MM.1S (cell line): ENCODE measurements around the gene CYP2E1.
"Not testable (repeated sequence)": the region's sequence is repeated elsewhere in the genome, so short reads cannot be mapped to it uniquely, and the experiment has no call there.

Experiments
- DNase-seq: peaks from one replicate; pipeline ENCODE4 v3.0.0-alpha.2; 2015
- H2AFZ ChIP-seq: fragments of 300-600 bp; sonication (generic); 2 replicates; pipeline ENCODE4 v1.6.0; 2016; ENCODE audit warnings: antibody characterized with exemption, low read length
- H3F3A ChIP-seq: fragments of 300-600 bp; sonication (generic); 2 replicates; pipeline ENCODE4 v1.6.1; 2016; ENCODE audit warnings: mild to moderate bottlenecking, antibody characterized with exemption, low read length, moderate library complexity, mixed read lengths; ENCODE audit not compliant: insufficient read depth
- H3K27ac ChIP-seq: fragments of 300-600 bp; sonication (generic); 2 replicates; pipeline ENCODE4 v1.5.1; 2016; ENCODE audit warnings: mild to moderate bottlenecking, low read length
- H3K27me3 ChIP-seq: fragments of 300-600 bp; sonication (generic); replicated peaks from 2 replicates; pipeline ENCODE4 v1.6.0; 2016; ENCODE audit warnings: low read length; ENCODE audit not compliant: insufficient read depth
- H3K36me3 ChIP-seq: fragments of 300-600 bp; sonication (generic); replicated peaks from 2 replicates; pipeline ENCODE4 v1.6.1; 2016; ENCODE audit warnings: mild to moderate bottlenecking, low read length, mixed read lengths; ENCODE audit not compliant: insufficient read depth
- H3K4me1 ChIP-seq: fragments of 300-600 bp; sonication (generic); 2 replicates; pipeline ENCODE4 v1.6.1; 2016; ENCODE audit warnings: low read length, mixed read lengths
- H3K4me2 ChIP-seq: fragments of 300-600 bp; sonication (generic); 2 replicates; pipeline ENCODE4 v1.6.0; 2016; ENCODE audit warnings: low read depth, low read length
- H3K4me3 ChIP-seq: fragments of 300-600 bp; sonication (generic); 2 replicates; pipeline ENCODE4 v1.5.1; 2016; ENCODE audit warnings: low read length, mixed read lengths
- H3K79me2 ChIP-seq: fragments of 300-600 bp; sonication (generic); 2 replicates; pipeline ENCODE4 v1.6.1; 2016; ENCODE audit warnings: mixed run types, low read length, mixed read lengths
- H3K9ac ChIP-seq: fragments of 300-600 bp; sonication (generic); 2 replicates; pipeline ENCODE4 v1.6.1; 2016; ENCODE audit warnings: low read length, mixed read lengths
- H3K9me2 ChIP-seq: fragments of 300-600 bp; sonication (generic); replicated peaks from 2 replicates; pipeline ENCODE4 v1.6.1; 2016; ENCODE audit warnings: mild to moderate bottlenecking, low read length, mixed read lengths; ENCODE audit not compliant: insufficient read depth
- H3K9me3 ChIP-seq: fragments of 300-600 bp; sonication (generic); replicated peaks from 2 replicates; pipeline ENCODE4 v1.6.1; 2016; ENCODE audit warnings: mild to moderate bottlenecking, low read length, mixed read lengths; ENCODE audit not compliant: insufficient read depth
- H4K20me1 ChIP-seq: fragments of 300-600 bp; sonication (generic); 2 replicates; pipeline ENCODE4 v1.6.1; 2016; ENCODE audit warnings: mild to moderate bottlenecking, low read length, moderate library complexity, mixed read lengths; ENCODE audit not compliant: insufficient read depth
- EZH2 ChIP-seq: fragments of 300-600 bp; sonication (generic); optimal IDR thresholded peaks from 2 replicates; pipeline ENCODE3; 2017; ENCODE audit warnings: low read depth, mild to moderate bottlenecking, antibody characterized with exemption, low read length, mixed read lengths
- EZH2phosphoT487 ChIP-seq: fragments of 300-600 bp; sonication (generic); IDR thresholded peaks from 2 replicates; pipeline ENCODE4 v1.6.1; 2018; ENCODE audit warnings: antibody characterized with exemption, low read length
- TF ChIP-seq, protein P1 (sequence below): fragments of 300-600 bp; sonication (generic); IDR thresholded peaks from 2 replicates; pipeline ENCODE4 v1.5.1; 2016; ENCODE audit warnings: antibody characterized with exemption, low read length, mixed read lengths

The CYP2E1 gene

DNA sequence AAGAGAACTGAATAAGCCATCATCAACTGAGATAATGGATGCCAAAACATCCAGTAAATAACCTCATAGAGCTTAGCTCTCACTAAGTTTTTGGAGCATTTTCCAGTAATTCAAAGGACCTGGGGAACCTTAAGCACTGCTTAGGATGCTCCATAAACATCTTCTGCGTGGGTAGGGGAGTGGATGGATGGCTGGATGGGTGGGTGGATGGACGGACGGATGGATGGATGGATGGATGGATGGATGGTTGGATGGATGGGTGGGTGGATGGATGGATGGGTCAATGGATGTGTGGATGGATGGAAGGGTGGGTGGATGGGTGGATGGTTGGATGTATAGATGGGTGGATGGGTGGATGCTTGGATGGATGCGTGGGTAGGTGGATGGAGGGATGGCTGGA is 9.0 kb downstream of the CYP2E1 start:
- Histone ChIP-seq H3K9me3 (no peaks in the 10 kb centered on the region), H3K4me2 (no peak overlapping the region), H3K79me2 (no peaks in the 10 kb centered on the region), H3K4me3 (no peak overlapping the region), H3K27ac (no peak overlapping the region), H3K4me1 (no peaks in the 10 kb centered on the region), H3K9ac (no peak overlapping the region), H3F3A (no peaks in the 10 kb centered on the region), H4K20me1 (no peaks in the 10 kb centered on the region), H2AFZ (no peak overlapping the region), H3K9me2 (no peaks in the 10 kb centered on the region), H3K36me3 (no peaks in the 10 kb centered on the region), H3K27me3 (peaks cover 10% of the 10 kb centered on the region; the same call in 1 of the 2 replicates)
- TF ChIP-seq, protein P1, sequence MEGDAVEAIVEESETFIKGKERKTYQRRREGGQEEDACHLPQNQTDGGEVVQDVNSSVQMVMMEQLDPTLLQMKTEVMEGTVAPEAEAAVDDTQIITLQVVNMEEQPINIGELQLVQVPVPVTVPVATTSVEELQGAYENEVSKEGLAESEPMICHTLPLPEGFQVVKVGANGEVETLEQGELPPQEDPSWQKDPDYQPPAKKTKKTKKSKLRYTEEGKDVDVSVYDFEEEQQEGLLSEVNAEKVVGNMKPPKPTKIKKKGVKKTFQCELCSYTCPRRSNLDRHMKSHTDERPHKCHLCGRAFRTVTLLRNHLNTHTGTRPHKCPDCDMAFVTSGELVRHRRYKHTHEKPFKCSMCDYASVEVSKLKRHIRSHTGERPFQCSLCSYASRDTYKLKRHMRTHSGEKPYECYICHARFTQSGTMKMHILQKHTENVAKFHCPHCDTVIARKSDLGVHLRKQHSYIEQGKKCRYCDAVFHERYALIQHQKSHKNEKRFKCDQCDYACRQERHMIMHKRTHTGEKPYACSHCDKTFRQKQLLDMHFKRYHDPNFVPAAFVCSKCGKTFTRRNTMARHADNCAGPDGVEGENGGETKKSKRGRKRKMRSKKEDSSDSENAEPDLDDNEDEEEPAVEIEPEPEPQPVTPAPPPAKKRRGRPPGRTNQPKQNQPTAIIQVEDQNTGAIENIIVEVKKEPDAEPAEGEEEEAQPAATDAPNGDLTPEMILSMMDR: no peak
- no peak for TF ChIP-seq EZH2phosphoT487
- TF ChIP-seq EZH2: no peak
- no peak for DNase-seq

DNA sequence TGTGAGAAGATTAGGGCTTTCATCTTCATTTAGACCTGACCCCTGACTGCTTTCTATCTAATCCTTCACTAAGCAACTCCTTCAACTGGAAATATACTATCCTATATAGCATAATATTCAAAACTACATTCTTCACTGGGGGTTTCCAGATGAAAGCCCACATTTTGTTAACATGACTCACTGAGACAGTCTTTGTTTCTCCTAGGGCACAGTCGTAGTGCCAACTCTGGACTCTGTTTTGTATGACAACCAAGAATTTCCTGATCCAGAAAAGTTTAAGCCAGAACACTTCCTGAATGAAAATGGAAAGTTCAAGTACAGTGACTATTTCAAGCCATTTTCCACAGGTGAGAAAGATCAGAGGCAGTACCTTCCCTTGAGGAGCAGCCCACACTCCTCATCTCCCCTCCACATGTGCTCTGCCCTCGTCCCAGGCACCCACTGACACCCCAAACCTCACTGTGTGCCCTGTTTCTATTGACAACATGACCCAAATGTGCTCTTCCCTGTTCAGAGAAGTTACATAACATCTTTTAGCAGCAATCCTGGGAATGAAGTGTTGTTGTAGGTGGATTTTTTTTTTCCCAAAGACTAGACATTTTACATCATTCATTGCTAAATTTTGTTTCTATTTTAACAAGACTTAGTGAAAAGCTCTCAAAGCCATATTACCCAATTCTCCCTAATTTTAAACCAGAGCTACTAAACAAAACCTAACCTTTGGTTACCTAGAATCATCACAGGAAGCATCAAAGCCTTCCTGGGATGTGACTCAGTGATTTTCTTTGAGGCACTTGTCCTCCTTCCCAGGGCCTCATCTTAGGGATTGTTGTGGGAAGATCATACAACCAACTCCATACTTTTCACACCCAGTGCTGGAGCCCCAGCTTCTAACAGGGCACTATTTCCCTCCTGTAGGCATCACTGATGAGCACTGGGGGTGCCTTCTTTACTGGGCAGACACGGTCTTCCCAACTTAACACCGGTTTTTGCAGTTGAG is 10.7 kb downstream of the CYP2E1 start:
- no peaks in the 10 kb centered on the region for H3K4me1 ChIP-seq
- H3K27me3 ChIP-seq: no peaks in the 10 kb centered on the region
- no peaks in the 10 kb centered on the region for H3F3A ChIP-seq
- H3K4me3 ChIP-seq: no peak overlapping the region
- no peak for DNase-seq
- H3K9me3 ChIP-seq: no peaks in the 10 kb centered on the region
- no peak overlapping the region for H3K9ac ChIP-seq
- H3K27ac ChIP-seq: no peak overlapping the region
- H3K4me2 ChIP-seq: no peak overlapping the region
- TF ChIP-seq EZH2: no peak
- TF ChIP-seq EZH2phosphoT487: no peak
- TF ChIP-seq, protein P1: no peak
- H4K20me1 ChIP-seq: no peaks in the 10 kb centered on the region
- no peak overlapping the region for H2AFZ ChIP-seq
- H3K9me2 ChIP-seq: no peaks in the 10 kb centered on the region
- no peaks in the 10 kb centered on the region for H3K36me3 ChIP-seq
- H3K79me2 ChIP-seq: no peaks in the 10 kb centered on the region

DNA sequence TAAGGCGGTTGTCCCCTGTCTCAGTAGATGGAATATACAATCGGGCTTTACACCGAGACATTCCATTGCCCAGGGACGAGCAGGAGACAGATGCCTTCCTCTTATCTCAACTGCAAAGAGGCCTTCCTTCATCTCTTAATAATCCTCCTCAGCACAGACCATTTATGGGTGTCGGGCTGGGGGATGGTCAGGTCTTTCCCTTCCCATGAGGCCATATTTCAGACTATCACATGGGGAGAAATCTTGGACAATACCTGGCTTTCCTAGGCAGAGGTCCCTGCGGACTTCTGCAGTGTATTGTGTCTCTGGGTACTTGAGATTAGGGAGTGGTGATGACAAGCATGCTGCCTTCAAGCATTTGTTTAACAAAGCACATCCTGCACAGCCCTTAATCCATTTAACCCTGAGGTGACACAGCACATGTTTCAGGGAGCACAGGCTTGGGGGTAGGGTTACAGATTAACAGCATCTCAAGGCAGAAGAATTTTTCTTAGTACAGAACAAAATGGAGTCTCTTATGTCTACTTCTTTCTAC is 14.3 kb downstream of the CYP2E1 start:
- not testable (repeated sequence) for H3F3A ChIP-seq, H2AFZ ChIP-seq, H3K9ac ChIP-seq, H3K9me3 ChIP-seq, H3K4me1 ChIP-seq, H3K36me3 ChIP-seq, H4K20me1 ChIP-seq, H3K4me3 ChIP-seq, H3K27ac ChIP-seq, H3K4me2 ChIP-seq, H3K79me2 ChIP-seq, DNase-seq, H3K9me2 ChIP-seq, H3K27me3 ChIP-seq

DNA sequence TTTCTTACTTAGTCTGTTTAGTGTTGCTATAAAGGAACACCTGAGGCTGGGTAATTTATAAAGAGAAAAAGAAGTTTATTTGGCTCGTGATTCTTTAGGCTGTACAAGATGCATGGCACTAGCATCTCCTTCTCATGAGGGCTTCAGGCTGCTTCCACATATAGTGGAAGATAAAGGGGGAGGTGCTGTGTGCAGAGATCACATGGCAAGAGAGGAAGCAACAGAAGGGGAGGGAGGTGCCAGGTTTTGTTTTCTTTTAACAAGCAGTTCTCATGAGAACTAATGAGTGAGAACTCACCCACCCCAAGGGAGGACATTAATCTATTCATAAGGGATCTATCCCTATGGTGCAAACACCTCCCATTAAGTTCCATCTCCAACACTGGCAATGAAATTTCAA is 17.3 kb downstream of the CYP2E1 start:
- H2AFZ ChIP-seq: no peak overlapping the region
- H3K4me3 ChIP-seq: no peak overlapping the region
- H3F3A ChIP-seq: no peaks in the 10 kb centered on the region
- no peak overlapping the region for H3K9ac ChIP-seq
- H3K9me2 ChIP-seq: no peaks in the 10 kb centered on the region
- H3K4me2 ChIP-seq: no peak overlapping the region
- no peaks in the 10 kb centered on the region for H3K79me2 ChIP-seq
- no peaks in the 10 kb centered on the region for H3K4me1 ChIP-seq
- no peaks in the 10 kb centered on the region for H3K36me3 ChIP-seq
- no peaks in the 10 kb centered on the region for H4K20me1 ChIP-seq
- no peak for TF ChIP-seq EZH2
- no peak for TF ChIP-seq EZH2phosphoT487
- TF ChIP-seq, protein P1: no peak
- no peak for DNase-seq
- H3K27me3 ChIP-seq: no peaks in the 10 kb centered on the region
- H3K27ac ChIP-seq: no peak overlapping the region
- no peaks in the 10 kb centered on the region for H3K9me3 ChIP-seq
